GM13977 (cell line): ENCODE measurements around the gene HSD17B7.

Source experiments
- DNase-seq: peaks from one replicate; pipeline ENCODE4 v3.0.0; 2012; ENCODE audit warnings: low spot score
- in situ Hi-C: fragments of 300-500 bp; cut with MboI; formaldehyde crosslinking; loops from one replicate; pipeline ENCODE4 v1.12.0; 2022; ENCODE audit warnings: low sequenced_read_pairs, low pct_unique_long_range_greater_than_20kb, mixed read lengths, inconsistent platforms; ENCODE audit not compliant: unreplicated experiment
- TF ChIP-seq, protein P1 (sequence below): IDR thresholded peaks from 2 replicates; pipeline ENCODE4 v1.5.1; 2012; ENCODE audit warnings: mild to moderate bottlenecking, control low read depth; ENCODE audit not compliant: insufficient read depth; ENCODE audit errors: extremely low read depth, missing control alignments

The HSD17B7 gene

DNA sequence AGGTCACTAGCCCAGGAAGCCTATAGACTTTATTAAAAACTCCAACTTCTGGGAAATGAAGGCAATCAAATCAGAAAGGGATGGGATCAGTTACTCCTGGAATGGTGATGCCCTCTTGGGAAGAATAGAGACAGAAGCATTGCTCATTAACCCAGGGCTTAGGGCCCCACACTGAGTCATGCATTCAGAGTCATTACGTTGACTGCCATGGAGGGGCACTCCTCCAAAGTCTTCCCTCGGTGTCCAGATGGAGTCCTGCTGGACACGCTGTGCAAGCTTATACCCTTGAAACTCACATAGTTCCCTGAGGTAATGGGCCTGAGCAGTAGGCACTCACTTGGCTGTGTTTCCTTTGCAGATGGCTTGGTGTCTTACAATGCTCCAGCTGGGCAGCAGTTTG is 35.2 kb upstream of the HSD17B7 start:
- TF ChIP-seq, protein P1, sequence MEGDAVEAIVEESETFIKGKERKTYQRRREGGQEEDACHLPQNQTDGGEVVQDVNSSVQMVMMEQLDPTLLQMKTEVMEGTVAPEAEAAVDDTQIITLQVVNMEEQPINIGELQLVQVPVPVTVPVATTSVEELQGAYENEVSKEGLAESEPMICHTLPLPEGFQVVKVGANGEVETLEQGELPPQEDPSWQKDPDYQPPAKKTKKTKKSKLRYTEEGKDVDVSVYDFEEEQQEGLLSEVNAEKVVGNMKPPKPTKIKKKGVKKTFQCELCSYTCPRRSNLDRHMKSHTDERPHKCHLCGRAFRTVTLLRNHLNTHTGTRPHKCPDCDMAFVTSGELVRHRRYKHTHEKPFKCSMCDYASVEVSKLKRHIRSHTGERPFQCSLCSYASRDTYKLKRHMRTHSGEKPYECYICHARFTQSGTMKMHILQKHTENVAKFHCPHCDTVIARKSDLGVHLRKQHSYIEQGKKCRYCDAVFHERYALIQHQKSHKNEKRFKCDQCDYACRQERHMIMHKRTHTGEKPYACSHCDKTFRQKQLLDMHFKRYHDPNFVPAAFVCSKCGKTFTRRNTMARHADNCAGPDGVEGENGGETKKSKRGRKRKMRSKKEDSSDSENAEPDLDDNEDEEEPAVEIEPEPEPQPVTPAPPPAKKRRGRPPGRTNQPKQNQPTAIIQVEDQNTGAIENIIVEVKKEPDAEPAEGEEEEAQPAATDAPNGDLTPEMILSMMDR, result no peak
- in situ Hi-C loops, result no loop called here
- DNase-seq, result no peak

DNA sequence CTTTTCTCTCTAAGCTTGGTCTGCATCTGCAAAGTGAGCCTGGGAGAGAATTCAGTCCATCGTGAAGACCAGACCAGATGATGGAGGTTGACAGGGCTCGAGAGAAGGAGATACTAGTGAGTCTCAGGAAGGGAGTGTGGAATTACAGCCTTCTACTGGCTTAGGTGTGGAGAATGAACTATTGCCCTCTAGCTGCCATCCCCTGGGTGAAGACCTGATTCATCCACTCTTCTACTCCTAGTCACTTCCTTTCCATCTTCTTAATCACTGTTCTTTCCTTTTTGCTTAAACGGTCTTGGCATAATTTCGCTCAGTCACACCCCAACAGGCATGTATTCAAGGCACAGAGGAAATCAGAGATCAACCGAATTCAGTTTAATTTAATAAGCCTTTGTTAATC is 34.0 kb upstream of the HSD17B7 start:
- in situ Hi-C loops, result no loop called here
- TF ChIP-seq, protein P1, result no peak
- DNase-seq, result no peak

DNA sequence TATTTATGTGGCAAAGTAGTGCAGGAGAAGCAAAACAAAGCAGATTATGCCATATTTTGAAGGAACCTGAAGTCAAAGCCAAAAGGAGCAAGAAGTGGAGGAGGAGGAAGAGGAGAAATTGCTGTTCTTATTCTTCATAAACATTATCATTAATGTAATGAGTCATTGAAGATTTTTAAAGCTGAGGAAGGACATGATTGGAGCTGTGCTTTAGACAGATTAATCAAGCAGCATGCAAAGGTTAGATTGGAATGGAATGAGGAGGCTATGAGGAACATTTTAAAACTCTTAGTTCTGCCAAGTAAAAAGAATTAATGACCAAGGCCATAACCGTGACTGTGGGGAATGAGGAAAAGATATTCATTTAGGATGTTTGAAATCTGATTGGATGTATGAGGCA is 33.0 kb upstream of the HSD17B7 start:
- in situ Hi-C loops, result no loop called here
- no peak for DNase-seq
- TF ChIP-seq, protein P1, result no peak

DNA sequence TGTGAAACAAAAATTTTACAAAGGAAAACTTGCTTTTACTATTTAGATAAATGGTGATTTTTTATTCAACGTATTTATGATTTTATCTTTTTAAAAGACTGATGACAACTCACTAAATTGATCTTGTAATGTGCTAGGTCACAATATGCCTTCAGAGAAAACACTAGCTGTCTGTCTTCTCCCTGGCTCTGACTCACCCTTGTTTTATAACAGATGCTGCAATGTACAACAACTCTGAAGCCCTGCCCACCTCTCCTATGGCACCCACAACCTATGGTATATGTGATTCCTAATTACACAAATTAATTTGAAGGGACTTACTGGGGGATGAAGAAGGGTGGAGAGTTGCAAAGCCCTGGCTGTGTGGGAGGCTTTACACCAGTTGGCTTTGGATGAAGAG is 24.7 kb upstream of the HSD17B7 start:
- TF ChIP-seq, protein P1, result no peak

DNA sequence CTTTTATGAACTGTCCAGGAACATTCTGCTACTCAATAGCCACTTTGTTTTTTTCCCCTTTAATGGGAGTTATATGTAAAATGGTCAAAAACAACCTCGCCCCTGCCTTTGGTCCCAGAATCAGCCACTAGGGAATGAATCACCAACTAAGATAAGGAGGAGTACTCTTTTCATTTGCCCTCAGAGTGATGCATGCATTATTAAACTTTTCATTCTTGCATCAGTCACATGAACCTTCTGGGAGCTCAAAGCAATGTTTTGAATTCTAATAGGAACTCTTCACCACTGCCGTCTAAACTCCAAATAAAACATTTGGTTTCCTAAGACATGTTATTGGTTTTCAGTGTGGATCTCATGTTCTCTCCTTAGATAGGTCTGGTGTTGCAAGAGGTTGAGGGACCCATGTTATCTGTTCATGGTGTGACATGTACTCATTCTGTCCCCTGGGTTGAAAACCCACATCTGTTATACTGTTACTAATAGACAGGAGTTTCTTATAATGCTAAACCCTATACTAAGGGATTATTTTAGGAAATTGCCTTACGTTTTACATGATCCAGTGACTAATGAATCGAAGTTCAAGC is 17.8 kb upstream of the HSD17B7 start:
- TF ChIP-seq, protein P1, result no peak
- in situ Hi-C loops, result no loop called here
- no peak for DNase-seq

More for the DNA sequence above, 24.7 kb upstream of the HSD17B7 start:
- in situ Hi-C loops, result no loop called here
- DNase-seq, result no peak

DNA sequence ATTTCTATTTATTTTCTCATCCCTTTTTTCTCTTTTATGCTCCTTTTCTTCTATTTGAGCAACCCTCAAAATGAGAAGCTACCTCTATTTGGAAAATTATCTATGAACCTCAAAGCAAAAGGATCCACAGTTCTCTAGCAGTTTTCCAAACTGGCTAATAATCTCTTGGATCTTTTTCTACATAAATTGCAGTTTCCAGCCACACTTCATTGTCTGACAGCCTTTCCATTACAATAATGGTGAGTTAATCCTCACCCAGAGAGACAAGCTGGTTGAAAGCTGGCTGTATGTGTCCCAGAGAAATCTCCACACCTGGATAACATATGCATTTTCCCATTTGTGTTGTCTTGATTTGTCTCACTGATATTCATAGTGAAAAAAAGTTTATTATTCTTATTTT is 16.5 kb upstream of the HSD17B7 start:
- no peak for DNase-seq
- TF ChIP-seq, protein P1, result no peak
- in situ Hi-C loops, result no loop called here

DNA sequence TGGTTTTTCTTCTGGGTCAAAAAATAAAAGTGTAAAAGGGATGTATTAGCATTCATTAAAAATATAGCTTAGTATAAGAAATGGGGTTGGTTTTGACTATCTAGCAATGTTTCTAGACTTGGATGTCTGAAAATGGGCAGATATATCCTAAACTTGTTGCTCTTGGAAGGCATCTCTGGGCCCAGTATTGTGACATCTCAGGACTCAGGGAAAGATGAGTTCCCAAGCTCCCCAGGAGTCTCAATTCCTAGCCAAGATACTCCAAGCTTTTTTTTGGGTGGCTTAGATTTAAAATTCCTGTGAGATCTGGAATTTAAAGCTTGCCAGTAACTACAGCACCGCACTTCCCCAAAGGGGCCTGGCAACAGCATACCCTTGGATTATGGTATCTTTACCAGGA is 11.5 kb upstream of the HSD17B7 start:
- TF ChIP-seq, protein P1, result no peak
- in situ Hi-C loops, result no loop called here
- no peak for DNase-seq
